Uterus (tissue), 2 donors: Measurements from ENCODE around the gene SDC3.
"Not testable (repeated sequence)": the region's sequence is repeated elsewhere in the genome, so short reads cannot be mapped to it uniquely, and the experiment has no call there.

Experiments
- CTCF ChIP-seq, 4 experiments: fragments of 200-600 bp in 2 of 4; fragments of 450-650 bp in 2 of 4; sonication (generic) in 2 of 4; IDR thresholded peaks; one replicate each; pipeline ENCODE4 v1.5.1; 2016 to 2019; ENCODE audit warnings: antibody characterized with exemption in 4 of 4, mild to moderate bottlenecking in 2 of 4, moderate library complexity in 1 of 4
- POLR2A ChIP-seq, 2 donors: fragments of 450-650 bp; IDR thresholded peaks; one replicate each; pipeline ENCODE4 v1.6.1; 2016; ENCODE audit warnings: antibody characterized with exemption in 2 of 2, mild to moderate bottlenecking in 1 of 2, moderate library complexity in 1 of 2

GRCh38 chr1:30935758-30936157 lies 27.2 kb upstream of the SDC3 start:
- not testable (repeated sequence) for TF ChIP-seq POLR2A, CTCF (IDR thresholded peaks at IDR 0.05)
